HepG2 (cell line): ENCODE measurements around the gene ZNF318. TPM values are rescaled to one million over a fixed set of nuclear protein-coding genes. Genes with fewer than 3 reads are reported as not detected.

Experiments
- HNRNPL ChIP-seq: fragments of 200-400 bp; formaldehyde crosslinking; IDR thresholded peaks from 2 replicates; pipeline ENCODE4 v1.6.1; 2017; ENCODE audit warnings: mild to moderate bottlenecking, low read depth, low read length
- HOXA7 ChIP-seq: sonication (generic); formaldehyde crosslinking; IDR thresholded peaks from 2 replicates; pipeline ENCODE4 v1.8.1; 2022; ENCODE audit warnings: mild to moderate bottlenecking, missing genetic modification reagents, moderate library complexity
- IRX3 ChIP-seq: sonication (generic); formaldehyde crosslinking; IDR thresholded peaks from 2 replicates; pipeline ENCODE4 v1.8.1; 2023; ENCODE audit warnings: mild to moderate bottlenecking, low read depth, missing genetic modification reagents, borderline replicate concordance
- PPARG ChIP-seq: conservative IDR thresholded peaks from 2 replicates; pipeline ENCODE4 v1.6.1; 2016; ENCODE audit warnings: missing biosample characterization, missing genetic modification reagents
- RBFOX2 ChIP-seq: fragments of 200-400 bp; formaldehyde crosslinking; IDR thresholded peaks from 2 replicates; pipeline ENCODE4 v1.6.1; 2017; ENCODE audit warnings: low read depth, mild to moderate bottlenecking, low read length
- SOX13 ChIP-seq, 3 experiments: fragments of 450-650 bp in 1 of 3; sonication (generic) in 1 of 3; formaldehyde crosslinking in 1 of 3; IDR thresholded peaks in 2 of 3; conservative IDR thresholded peaks in 1 of 3; 2 replicates each; pipeline versions ENCODE4 v1.5.0 to v1.6.1; 2016 to 2020; ENCODE audit warnings: antibody characterized with exemption in 1 of 3, mild to moderate bottlenecking in 1 of 3, missing compliant biosample characterization in 1 of 3, missing genetic modification reagents in 1 of 3, moderate library complexity in 1 of 3
- ZNF552 ChIP-seq: sonication (generic); formaldehyde crosslinking; IDR thresholded peaks from 2 replicates; pipeline ENCODE4 v1.9.0; 2022; ENCODE audit warnings: missing genetic modification reagents, mild to moderate bottlenecking, borderline replicate concordance
- ZNF558 ChIP-seq: sonication (generic); formaldehyde crosslinking; IDR thresholded peaks from 2 replicates; pipeline ENCODE4 v1.9.0; 2022; ENCODE audit warnings: mild to moderate bottlenecking, missing genetic modification reagents, borderline replicate concordance
- polyA plus RNA-seq, 8 experiments: library from polyadenylated mRNA; depleted of rRNA in 3 of 8; stranded (reverse) in 7 of 8; unstranded in 1 of 8; fragments of >200 nt; fragmentation: Illumina TruSeq in 4 of 8; extraction: Trizol in 4 of 8; gene quantifications; 2 replicates each; pipeline versions ENCODE4 v1.2.1 to v1.2.3, GENCODE V29; 2011 to 2016; ENCODE audit warnings: low read depth in 4 of 8, missing spikeins in 1 of 8, mixed read lengths in 1 of 8; ENCODE audit not compliant: insufficient read depth in 1 of 8
- total RNA-seq, 5 experiments: library from RNA; depleted of rRNA; stranded (reverse); fragments of >200 nt; fragmentation: Illumina TruSeq; extraction: Trizol; gene quantifications; 2 replicates each; pipeline ENCODE4 v1.2.3, GENCODE V29; 2016; ENCODE audit warnings: low read depth in 1 of 5
- TF ChIP-seq, protein P1 (sequence below): sonication (generic); formaldehyde crosslinking; IDR thresholded peaks from 2 replicates; pipeline ENCODE4 v1.4.0; 2020; ENCODE audit warnings: mild to moderate bottlenecking, low read depth, missing genetic modification reagents
- TF ChIP-seq, protein P2 (sequence below): sonication (generic); formaldehyde crosslinking; IDR thresholded peaks from 2 replicates; pipeline ENCODE4 v1.4.0; 2020; ENCODE audit warnings: missing genetic modification reagents, mild to moderate bottlenecking, borderline replicate concordance
- TF ChIP-seq, protein P3 (sequence below): sonication (generic); formaldehyde crosslinking; IDR thresholded peaks from 2 replicates; pipeline ENCODE4; 2020; ENCODE audit warnings: missing genetic modification reagents, mild to moderate bottlenecking, borderline replicate concordance
- TF ChIP-seq, protein P4 (sequence below): sonication (generic); formaldehyde crosslinking; IDR thresholded peaks from 2 replicates; pipeline ENCODE4 v1.4.0; 2020; ENCODE audit warnings: mild to moderate bottlenecking, low read depth, missing genetic modification reagents
- TF ChIP-seq, protein P5 (sequence below): sonication (generic); IDR thresholded peaks from 2 replicates; pipeline ENCODE4 v1.6.1; 2016; ENCODE audit warnings: low read depth, borderline replicate concordance
- TF ChIP-seq, protein P6 (sequence below): sonication (generic); formaldehyde crosslinking; IDR thresholded peaks from 2 replicates; pipeline ENCODE4 v1.5.1; 2020; ENCODE audit warnings: missing genetic modification reagents, mild to moderate bottlenecking, borderline replicate concordance

The ZNF318 gene
- total and polyA plus RNA-seq, 2 of the 13 experiments (the other 11 are each of a cell fraction or from before 2014, with no cell fraction given): 13.0 to 14.5 TPM

DNA sequence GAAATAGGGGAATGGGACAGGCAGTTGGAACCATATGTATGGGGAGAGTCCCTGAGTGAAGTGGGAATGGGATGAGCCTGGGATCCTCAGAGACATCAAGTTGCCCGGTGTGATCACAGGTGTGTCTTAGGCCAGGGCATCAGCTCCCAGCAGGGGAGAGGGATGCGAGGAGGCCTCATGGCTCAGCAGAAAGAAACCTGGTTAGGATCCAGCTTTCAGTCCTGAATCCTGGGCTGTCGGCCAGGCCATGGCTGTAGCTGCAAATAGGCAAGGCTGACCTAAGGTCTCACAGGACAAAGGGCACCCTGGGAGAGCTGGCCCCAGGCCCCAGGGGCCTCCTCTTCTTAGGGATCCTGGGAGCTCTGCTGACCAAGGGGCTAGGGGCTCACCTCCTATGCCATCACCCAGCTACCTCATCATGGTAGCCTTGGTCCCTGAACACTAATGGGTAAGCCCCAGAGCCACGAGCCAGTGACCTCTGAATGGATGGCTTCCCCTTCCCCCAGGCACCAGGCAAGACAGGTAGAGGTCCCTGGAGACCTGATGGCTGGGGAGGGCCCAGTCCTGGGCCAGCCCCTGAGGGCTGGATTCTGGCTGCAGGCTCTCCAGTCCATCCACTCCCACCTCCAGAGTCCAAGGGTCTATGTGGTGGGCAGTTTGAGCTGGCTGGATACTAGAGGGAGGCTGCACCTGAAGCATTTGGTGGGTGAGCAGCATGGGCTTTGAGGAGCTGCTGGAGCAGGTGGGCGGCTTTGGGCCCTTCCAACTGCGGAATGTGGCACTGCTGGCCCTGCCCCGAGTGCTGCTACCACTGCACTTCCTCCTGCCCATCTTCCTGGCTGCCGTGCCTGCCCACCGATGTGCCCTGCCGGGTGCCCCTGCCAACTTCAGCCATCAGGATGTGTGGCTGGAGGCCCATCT, 71.5 kb downstream of the ZNF318 start, which contains the start of gene SLC22A7 (continued):
- TF ChIP-seq, protein P1, sequence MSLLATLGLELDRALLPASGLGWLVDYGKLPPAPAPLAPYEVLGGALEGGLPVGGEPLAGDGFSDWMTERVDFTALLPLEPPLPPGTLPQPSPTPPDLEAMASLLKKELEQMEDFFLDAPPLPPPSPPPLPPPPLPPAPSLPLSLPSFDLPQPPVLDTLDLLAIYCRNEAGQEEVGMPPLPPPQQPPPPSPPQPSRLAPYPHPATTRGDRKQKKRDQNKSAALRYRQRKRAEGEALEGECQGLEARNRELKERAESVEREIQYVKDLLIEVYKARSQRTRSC (CRISPR knock-in tag): peak; percentile 85; the same call in 1 of the 2 replicates
- TF ChIP-seq, protein P2, sequence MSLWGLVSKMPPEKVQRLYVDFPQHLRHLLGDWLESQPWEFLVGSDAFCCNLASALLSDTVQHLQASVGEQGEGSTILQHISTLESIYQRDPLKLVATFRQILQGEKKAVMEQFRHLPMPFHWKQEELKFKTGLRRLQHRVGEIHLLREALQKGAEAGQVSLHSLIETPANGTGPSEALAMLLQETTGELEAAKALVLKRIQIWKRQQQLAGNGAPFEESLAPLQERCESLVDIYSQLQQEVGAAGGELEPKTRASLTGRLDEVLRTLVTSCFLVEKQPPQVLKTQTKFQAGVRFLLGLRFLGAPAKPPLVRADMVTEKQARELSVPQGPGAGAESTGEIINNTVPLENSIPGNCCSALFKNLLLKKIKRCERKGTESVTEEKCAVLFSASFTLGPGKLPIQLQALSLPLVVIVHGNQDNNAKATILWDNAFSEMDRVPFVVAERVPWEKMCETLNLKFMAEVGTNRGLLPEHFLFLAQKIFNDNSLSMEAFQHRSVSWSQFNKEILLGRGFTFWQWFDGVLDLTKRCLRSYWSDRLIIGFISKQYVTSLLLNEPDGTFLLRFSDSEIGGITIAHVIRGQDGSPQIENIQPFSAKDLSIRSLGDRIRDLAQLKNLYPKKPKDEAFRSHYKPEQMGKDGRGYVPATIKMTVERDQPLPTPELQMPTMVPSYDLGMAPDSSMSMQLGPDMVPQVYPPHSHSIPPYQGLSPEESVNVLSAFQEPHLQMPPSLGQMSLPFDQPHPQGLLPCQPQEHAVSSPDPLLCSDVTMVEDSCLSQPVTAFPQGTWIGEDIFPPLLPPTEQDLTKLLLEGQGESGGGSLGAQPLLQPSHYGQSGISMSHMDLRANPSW: peak; percentile 79; the same call in 1 of the 2 replicates
- TF ChIP-seq HNRNPL (peak; percentile 97), PPARG (CRISPR knock-in tag) (0 out of 2 replicates have a peak, but pooled peaks have one; percentile 52), RBFOX2 (peak; percentile 63), IRX3 (CRISPR knock-in tag) (no peak), SOX13 (IDR thresholded peaks at IDR 0.05) (no peak), SOX13 (CRISPR knock-in tag; conservative IDR thresholded peaks at IDR 0.05 in 1 of 2, IDR thresholded peaks at IDR 0.05 in 1 of 2) (peak in 1 of 2 experiments; percentile 46; a peak in 1 of 4 replicates), ZNF558 (CRISPR knock-in tag) (peak; percentile 82; the same call in 1 of the 2 replicates), ZNF552 (CRISPR knock-in tag) (0 out of 2 replicates have a peak, but pooled peaks have one; percentile 21), HOXA7 (no peak)
- TF ChIP-seq, protein P3, sequence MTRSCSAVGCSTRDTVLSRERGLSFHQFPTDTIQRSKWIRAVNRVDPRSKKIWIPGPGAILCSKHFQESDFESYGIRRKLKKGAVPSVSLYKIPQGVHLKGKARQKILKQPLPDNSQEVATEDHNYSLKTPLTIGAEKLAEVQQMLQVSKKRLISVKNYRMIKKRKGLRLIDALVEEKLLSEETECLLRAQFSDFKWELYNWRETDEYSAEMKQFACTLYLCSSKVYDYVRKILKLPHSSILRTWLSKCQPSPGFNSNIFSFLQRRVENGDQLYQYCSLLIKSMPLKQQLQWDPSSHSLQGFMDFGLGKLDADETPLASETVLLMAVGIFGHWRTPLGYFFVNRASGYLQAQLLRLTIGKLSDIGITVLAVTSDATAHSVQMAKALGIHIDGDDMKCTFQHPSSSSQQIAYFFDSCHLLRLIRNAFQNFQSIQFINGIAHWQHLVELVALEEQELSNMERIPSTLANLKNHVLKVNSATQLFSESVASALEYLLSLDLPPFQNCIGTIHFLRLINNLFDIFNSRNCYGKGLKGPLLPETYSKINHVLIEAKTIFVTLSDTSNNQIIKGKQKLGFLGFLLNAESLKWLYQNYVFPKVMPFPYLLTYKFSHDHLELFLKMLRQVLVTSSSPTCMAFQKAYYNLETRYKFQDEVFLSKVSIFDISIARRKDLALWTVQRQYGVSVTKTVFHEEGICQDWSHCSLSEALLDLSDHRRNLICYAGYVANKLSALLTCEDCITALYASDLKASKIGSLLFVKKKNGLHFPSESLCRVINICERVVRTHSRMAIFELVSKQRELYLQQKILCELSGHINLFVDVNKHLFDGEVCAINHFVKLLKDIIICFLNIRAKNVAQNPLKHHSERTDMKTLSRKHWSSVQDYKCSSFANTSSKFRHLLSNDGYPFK (CRISPR knock-in tag): peak; percentile 62; the same call in 1 of the 2 replicates
- TF ChIP-seq, protein P4, sequence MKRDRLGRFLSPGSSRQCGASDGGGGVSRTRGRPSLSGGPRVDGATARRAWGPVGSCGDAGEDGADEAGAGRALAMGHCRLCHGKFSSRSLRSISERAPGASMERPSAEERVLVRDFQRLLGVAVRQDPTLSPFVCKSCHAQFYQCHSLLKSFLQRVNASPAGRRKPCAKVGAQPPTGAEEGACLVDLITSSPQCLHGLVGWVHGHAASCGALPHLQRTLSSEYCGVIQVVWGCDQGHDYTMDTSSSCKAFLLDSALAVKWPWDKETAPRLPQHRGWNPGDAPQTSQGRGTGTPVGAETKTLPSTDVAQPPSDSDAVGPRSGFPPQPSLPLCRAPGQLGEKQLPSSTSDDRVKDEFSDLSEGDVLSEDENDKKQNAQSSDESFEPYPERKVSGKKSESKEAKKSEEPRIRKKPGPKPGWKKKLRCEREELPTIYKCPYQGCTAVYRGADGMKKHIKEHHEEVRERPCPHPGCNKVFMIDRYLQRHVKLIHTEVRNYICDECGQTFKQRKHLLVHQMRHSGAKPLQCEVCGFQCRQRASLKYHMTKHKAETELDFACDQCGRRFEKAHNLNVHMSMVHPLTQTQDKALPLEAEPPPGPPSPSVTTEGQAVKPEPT (CRISPR knock-in tag): no peak
- TF ChIP-seq, protein P5, sequence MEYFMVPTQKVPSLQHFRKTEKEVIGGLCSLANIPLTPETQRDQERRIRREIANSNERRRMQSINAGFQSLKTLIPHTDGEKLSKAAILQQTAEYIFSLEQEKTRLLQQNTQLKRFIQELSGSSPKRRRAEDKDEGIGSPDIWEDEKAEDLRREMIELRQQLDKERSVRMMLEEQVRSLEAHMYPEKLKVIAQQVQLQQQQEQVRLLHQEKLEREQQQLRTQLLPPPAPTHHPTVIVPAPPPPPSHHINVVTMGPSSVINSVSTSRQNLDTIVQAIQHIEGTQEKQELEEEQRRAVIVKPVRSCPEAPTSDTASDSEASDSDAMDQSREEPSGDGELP: peak; percentile 40; the same call in 1 of the 2 replicates
- TF ChIP-seq, protein P6, sequence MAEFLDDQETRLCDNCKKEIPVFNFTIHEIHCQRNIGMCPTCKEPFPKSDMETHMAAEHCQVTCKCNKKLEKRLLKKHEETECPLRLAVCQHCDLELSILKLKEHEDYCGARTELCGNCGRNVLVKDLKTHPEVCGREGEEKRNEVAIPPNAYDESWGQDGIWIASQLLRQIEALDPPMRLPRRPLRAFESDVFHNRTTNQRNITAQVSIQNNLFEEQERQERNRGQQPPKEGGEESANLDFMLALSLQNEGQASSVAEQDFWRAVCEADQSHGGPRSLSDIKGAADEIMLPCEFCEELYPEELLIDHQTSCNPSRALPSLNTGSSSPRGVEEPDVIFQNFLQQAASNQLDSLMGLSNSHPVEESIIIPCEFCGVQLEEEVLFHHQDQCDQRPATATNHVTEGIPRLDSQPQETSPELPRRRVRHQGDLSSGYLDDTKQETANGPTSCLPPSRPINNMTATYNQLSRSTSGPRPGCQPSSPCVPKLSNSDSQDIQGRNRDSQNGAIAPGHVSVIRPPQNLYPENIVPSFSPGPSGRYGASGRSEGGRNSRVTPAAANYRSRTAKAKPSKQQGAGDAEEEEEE (CRISPR knock-in tag): peak; percentile 87; the same call in 1 of the 2 replicates
